K562 (cell line): ENCODE data around the gene C2CD2L. TPM values are rescaled to one million over a fixed set of nuclear protein-coding genes. Genes with fewer than 3 reads are reported as not detected.

Experiments
- ATAC-seq: fragments of 200-7000 bp; cut with Tn5 transposase; 3 replicates; pipeline ENCODE4 v1.9.1; 2020; ENCODE audit warnings: moderate library complexity
- BruUV-seq: library from RNA; stranded (reverse); fragments of 400-500 nt; replicated peaks from 2 replicates; lab custom pipeline; 2021; lab: Mats Ljungman, UMichigan
- CTCF ChIA-PET: fragments of 300-600 bp; formaldehyde crosslinking; extraction: SDS; loops from one replicate; lab custom pipeline; 2021; ENCODE audit warnings: low intra/inter-chr PET ratio; lab: Yijun Ruan, JAX
- POLR2A ChIA-PET: fragments of 300-600, 350-650 bp; sonication (Branson Sonifier 250); formaldehyde crosslinking; extraction: SDS; loops from one replicate; lab custom pipeline; 2021; ENCODE audit warnings: antibody characterized with exemption, inconsistent platforms; lab: Yijun Ruan, JAX
- DNase-seq, 4 experiments: peaks; one replicate each; pipeline versions ENCODE4 v3.0.0 to v3.0.0-alpha.2; 2011 to 2018; ENCODE audit warnings: low spot score in 3 of 4, mixed read lengths in 3 of 4; ENCODE audit errors: extremely low read depth in 1 of 4
- FAIRE-seq: peaks from 2 replicates; lab custom pipeline; 2011; peaks lifted over from hg19 to GRCh38; lab: Jason Lieb, UNC
- H2AFZ ChIP-seq: 2 replicates; pipeline ENCODE4 v1.6.0; 2011; ENCODE audit warnings: low read depth, low read length, control low read depth, inconsistent platforms
- H3K27ac ChIP-seq: fragments of 200-600 bp; 3 replicates; pipeline ENCODE4 v1.8.0; 2011; ENCODE audit warnings: low read depth, mild to moderate bottlenecking, control low read depth, inconsistent platforms, low read length, moderate library complexity, mixed read lengths; ENCODE audit errors: extremely low read depth
- H3K27me3 ChIP-seq, 2 experiments: fragments of 300-600 bp in 1 of 2; 2 replicates in 1 of 2; 3 replicates in 1 of 2; pipeline versions ENCODE4 v1.6.0 to v1.8.0; 2011; ENCODE audit warnings: inconsistent platforms in 2 of 2, low read length in 2 of 2, mild to moderate bottlenecking in 1 of 2, mixed read lengths in 1 of 2, moderate library complexity in 1 of 2; ENCODE audit not compliant: control insufficient read depth in 2 of 2, insufficient read depth in 2 of 2
- H3K36me3 ChIP-seq: fragments of 300-600 bp; 3 replicates; pipeline ENCODE4 v1.8.0; 2011; ENCODE audit warnings: mild to moderate bottlenecking, low read length, inconsistent platforms; ENCODE audit not compliant: control insufficient read depth, insufficient read depth
- H3K4me1 ChIP-seq, 2 experiments: fragments of 200-600 bp in 1 of 2; replicated peaks in 1 of 2; 2 replicates in 1 of 2; 3 replicates in 1 of 2; pipeline versions ENCODE4 v1.5.1 to v1.8.0; 2011; ENCODE audit warnings: inconsistent platforms in 2 of 2, low read length in 2 of 2, mild to moderate bottlenecking in 1 of 2, mixed read lengths in 1 of 2, moderate library complexity in 1 of 2; ENCODE audit not compliant: control insufficient read depth in 2 of 2, insufficient read depth in 2 of 2
- H3K4me2 ChIP-seq: 2 replicates; pipeline ENCODE4 v1.6.1; 2011; ENCODE audit warnings: low read length, control low read depth, inconsistent platforms, mixed read lengths; ENCODE audit not compliant: insufficient read depth
- H3K4me3 ChIP-seq: fragments of 200-600 bp; sonication (generic), shearing (Covaris generic); 2 replicates; pipeline ENCODE4 v1.5.1; 2016; ENCODE audit warnings: control low read depth, inconsistent platforms
- H3K79me2 ChIP-seq: fragments of 200-600 bp; 3 replicates; pipeline ENCODE4 v1.8.0; 2011; ENCODE audit warnings: low read length, inconsistent platforms; ENCODE audit not compliant: control insufficient read depth, insufficient read depth
- H3K9ac ChIP-seq, 2 experiments: 2 replicates each; pipeline versions ENCODE4 v1.6.0 to v1.6.1; 2011; ENCODE audit warnings: low read depth in 2 of 2, low read length in 2 of 2, control low read depth in 1 of 2, inconsistent platforms in 1 of 2, mild to moderate bottlenecking in 1 of 2, mixed read lengths in 1 of 2; ENCODE audit not compliant: insufficient read depth in 1 of 2
- H3K9me1 ChIP-seq: one replicate; pipeline ENCODE4 v1.6.0; 2011; ENCODE audit warnings: inconsistent platforms, mild to moderate bottlenecking, low read length, moderate library complexity; ENCODE audit not compliant: control insufficient read depth, insufficient read depth
- H3K9me3 ChIP-seq: replicated peaks from 2 replicates; pipeline ENCODE4 v1.5.1; 2011; ENCODE audit warnings: low read depth, low read length, inconsistent platforms; ENCODE audit not compliant: control insufficient read depth, insufficient read depth
- H4K20me1 ChIP-seq: replicated peaks from 2 replicates; pipeline ENCODE4 v1.6.1; 2011; ENCODE audit warnings: low read length, inconsistent platforms, mixed read lengths; ENCODE audit not compliant: control insufficient read depth, insufficient read depth
- EGR1 ChIP-seq: fragments of 450-650 bp; conservative IDR thresholded peaks from 2 replicates; pipeline ENCODE4 v1.6.1; 2017; ENCODE audit warnings: mild to moderate bottlenecking
- ELF1 ChIP-seq: fragments of 200-800 bp; sonication (Bioruptor generic); IDR thresholded peaks from 2 replicates; pipeline ENCODE4 v1.6.1; 2016; ENCODE audit warnings: missing genetic modification characterization, missing compliant biosample characterization
- FOXM1 ChIP-seq, 2 experiments: fragments of 450-650 bp in 1 of 2; sonication (generic) in 1 of 2; formaldehyde crosslinking in 1 of 2; IDR thresholded peaks; 2 replicates each; pipeline versions ENCODE4 v1.6.1 to v1.9.0; 2017 to 2022; ENCODE audit warnings: low read depth in 2 of 2, mild to moderate bottlenecking in 2 of 2, missing genetic modification reagents in 1 of 2, moderate library complexity in 1 of 2
- JUND ChIP-seq, 2 experiments: IDR thresholded peaks; 2 replicates in 1 of 2; 3 replicates in 1 of 2; pipeline ENCODE4 v1.6.1; 2011; ENCODE audit warnings: borderline replicate concordance in 2 of 2, low read depth in 2 of 2, low read length in 2 of 2, improper control_type of control experiment in 1 of 2, missing biosample characterization in 1 of 2, missing genetic modification characterization in 1 of 2, missing genetic modification reagents in 1 of 2
- KLF10 ChIP-seq: fragments of 250-450 bp; sonication (Bioruptor Pico); IDR thresholded peaks from 2 replicates; pipeline ENCODE4 v1.6.1; 2021; ENCODE audit warnings: matching md5 sums
- MEF2D ChIP-seq: conservative IDR thresholded peaks from 2 replicates; pipeline ENCODE4 v1.6.1; 2016; ENCODE audit warnings: low read depth, missing genetic modification characterization, missing compliant biosample characterization
- RCOR1 ChIP-seq, 2 experiments: IDR thresholded peaks; 2 replicates each; pipeline ENCODE4 v1.6.1; 2012; ENCODE audit warnings: low read depth in 2 of 2, low read length in 2 of 2, borderline replicate concordance in 1 of 2, improper control_type of control experiment in 1 of 2
- SIN3A ChIP-seq, 2 experiments: fragments of 150-350 bp in 1 of 2; IDR thresholded peaks; 2 replicates each; pipeline ENCODE4 v1.6.1; 2011 to 2016; ENCODE audit warnings: borderline replicate concordance in 2 of 2, low read depth in 2 of 2, low read length in 2 of 2, mild to moderate bottlenecking in 2 of 2, moderate library complexity in 2 of 2; ENCODE audit not compliant: control insufficient read depth in 1 of 2
- SMC3 ChIP-seq: conservative IDR thresholded peaks from 2 replicates; pipeline ENCODE4 v1.6.1; 2011; ENCODE audit warnings: low read depth, low read length, improper control_type of control experiment; ENCODE audit not compliant: insufficient read depth
- ZBTB7A ChIP-seq: IDR thresholded peaks from 2 replicates; pipeline ENCODE4 v1.6.1; 2011; ENCODE audit warnings: low read depth, mild to moderate bottlenecking, low read length, moderate library complexity, borderline replicate concordance; ENCODE audit not compliant: control insufficient read depth
- ZNF384 ChIP-seq: IDR thresholded peaks from 2 replicates; pipeline ENCODE4 v1.6.1; 2012; ENCODE audit warnings: low read depth, low read length, improper control_type of control experiment
- ZNF41 ChIP-seq: fragments of 250-450 bp; sonication (Bioruptor Pico); conservative IDR thresholded peaks from 2 replicates; pipeline ENCODE4 v1.4.0; 2020; ENCODE audit warnings: mild to moderate bottlenecking
- ZNF75A ChIP-seq: fragments of 450-650 bp; formaldehyde crosslinking; IDR thresholded peaks from 2 replicates; pipeline ENCODE4 v1.4.0; 2020; ENCODE audit warnings: mild to moderate bottlenecking
- WGBS: fragments of 100-300 bp; shearing (Covaris generic); methylation state at CpG from one replicate; pipeline ENCODE4 v1.1.6; 2016; ENCODE audit warnings: low coverage, mixed read lengths; ENCODE audit not compliant: insufficient coverage; ENCODE audit errors: missing lambda C conversion rate; 5-methylcytosine and 5-hydroxymethylcytosine counted together
- in situ Hi-C: fragments of 300-500 bp; cut with MboI; formaldehyde crosslinking; loops from 4 replicates; pipeline ENCODE4 v1.15.0; 2018; ENCODE audit warnings: inconsistent platforms, mixed read lengths
- intact Hi-C: fragments of 100-400 bp; cut with micrococcal nuclease; formaldehyde crosslinking; loops from 2 replicates; pipeline ENCODE4 v1.14.2; 2022
- polyA plus RNA-seq, 8 experiments: library from polyadenylated mRNA; depleted of rRNA in 4 of 8; stranded (reverse) in 5 of 8; unstranded in 3 of 8; fragments of >200 nt; fragmentation: Nextera tagmentation in 2 of 8; fragmentation: Illumina TruSeq in 1 of 8; extraction: Ambion mirVana in 2 of 8; extraction: Trizol in 1 of 8; gene quantifications; 2 replicates each; pipeline versions ENCODE4 v1.2.1 to v1.2.3, GENCODE V29; 2011 to 2014; ENCODE audit warnings: inconsistent platforms in 1 of 8, missing spikeins in 1 of 8
- total RNA-seq, 7 experiments: library from RNA; depleted of rRNA in 6 of 7; stranded (reverse); fragments of >200 nt in 6 of 7; fragmentation: Illumina TruSeq in 2 of 7; extraction: Trizol in 2 of 7; gene quantifications; 2 replicates each; pipeline versions ENCODE4 v1.2.1 to v1.2.3, GENCODE V29; 2011 to 2021; ENCODE audit warnings: low replicate concordance in 1 of 7
- TF ChIP-seq, protein P1 (sequence below): sonication (generic); formaldehyde crosslinking; IDR thresholded peaks from 2 replicates; pipeline ENCODE4 v1.8.0; 2023; ENCODE audit warnings: mild to moderate bottlenecking, missing genetic modification reagents
- TF ChIP-seq, protein P2 (sequence below): fragments of 250-450 bp; sonication (Bioruptor Pico); IDR thresholded peaks from 2 replicates; pipeline ENCODE4 v1.4.0; 2020; ENCODE audit warnings: mild to moderate bottlenecking, moderate library complexity
- TF ChIP-seq, protein P3 (sequence below): sonication (generic); formaldehyde crosslinking; IDR thresholded peaks from 2 replicates; pipeline ENCODE4 v1.8.0; 2022; ENCODE audit warnings: missing genetic modification reagents, mild to moderate bottlenecking, moderate library complexity, borderline replicate concordance

C2CD2L gene
- total and polyA plus RNA-seq, 9 of the 15 experiments (the other 6 are each of a cell fraction or from before 2014, with no cell fraction given): 0.66 to 41.2 (median 14.8) TPM

DNA sequence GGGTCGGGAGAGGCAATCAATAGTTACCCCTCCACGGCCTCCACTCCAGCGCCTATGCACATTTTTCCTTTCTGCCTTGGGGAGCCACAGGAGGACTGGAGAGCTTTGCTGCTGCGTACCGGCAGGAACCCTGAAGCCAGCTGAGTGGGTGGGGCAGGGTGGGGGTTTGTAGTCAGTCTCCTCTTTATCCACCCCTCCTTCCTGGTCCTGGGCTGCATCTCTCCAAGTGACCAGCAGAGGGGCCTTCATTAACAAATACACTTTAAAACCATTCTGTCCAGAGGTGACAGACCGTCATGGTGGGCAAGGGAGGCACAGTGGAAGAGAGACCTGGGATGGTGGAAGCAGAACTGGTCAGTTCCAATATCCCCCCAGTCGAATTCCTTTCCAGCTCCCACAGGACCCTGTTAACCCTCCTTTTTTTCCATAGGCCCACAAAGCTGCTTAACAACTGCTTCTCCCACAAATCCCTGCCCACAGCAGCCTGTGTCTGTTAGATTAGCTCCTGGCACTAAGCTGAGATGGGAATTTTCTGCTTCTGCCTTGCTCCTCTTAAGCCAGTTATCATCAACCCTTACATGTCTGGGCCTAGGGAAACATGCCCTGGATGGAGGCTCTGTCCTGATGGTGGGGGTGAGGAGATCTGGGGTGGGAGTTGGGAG, 37.8 kb downstream of the C2CD2L start:
- peak; percentile 97 for FAIRE-seq
- CTCF ChIA-PET: no interaction called here
- WGBS: 5% methylated on average over 7 of the region's 7 CpGs
- Histone ChIP-seq H2AFZ (peak overlapping the region; percentile 72; the same call in 1 of the 2 replicates), H4K20me1 (no peaks in the 10 kb centered on the region), H3K9me3 (no peaks in the 10 kb centered on the region), H3K9me1 (no peaks in the 10 kb centered on the region), H3K27ac (no peak overlapping the region), H3K4me2 (0 out of 2 replicates have a peak overlapping the region, but pooled peaks have one; percentile 13), H3K36me3 (no peaks in the 10 kb centered on the region), H3K27me3 (peaks cover 0 to 13% of the 10 kb centered on the region in 2 experiments; a peak in 2 of 5 replicates), H3K9ac (no peak overlapping the region), H3K79me2 (no peaks in the 10 kb centered on the region), H3K4me3 (no peak overlapping the region), H3K4me1 (peaks cover 13 to 22% of the 10 kb centered on the region in 2 experiments; a peak in 4 of 5 replicates)
- intact Hi-C loops (loop anchor here (1.0 kb wide), 1 partner anchor 52 kb away; no protein-coding TSS in a partner anchor), in situ Hi-C loops (no loop called here)
- peak; percentile 95 for ATAC-seq
- BruUV-seq: no TSS peak
- DNase-seq: peak; percentile 88 to 95 (median 95)
- POLR2A ChIA-PET: interaction anchor here (0.9 kb wide), 1 partner anchor 98 kb away, joined by 3 read pairs; no protein-coding TSS in a partner anchor
- TF ChIP-seq ZNF41 (CRISPR knock-in tag) (no peak), MEF2D (tag) (no peak), SIN3A (IDR thresholded peaks at IDR 0.05; ENCODE audit: borderline replicate concordance in 2 of 2, control insufficient read depth in 1 of 2, low read depth in 2 of 2, low read length in 2 of 2) (peak in 1 of 2 experiments; percentile 75; a peak in 2 of 4 replicates), ZNF75A (CRISPR knock-in tag) (no peak), ELF1 (0 out of 2 replicates have a peak, but pooled peaks have one; percentile 31), SMC3 (peak; percentile 67), KLF10 (CRISPR knock-in tag) (no peak), ZNF384 (no peak), JUND (IDR thresholded peaks at IDR 0.05; ENCODE audit: borderline replicate concordance, low read depth, low read length) (peak; percentile 45; the same call in 1 of the 2 replicates), JUND (tag; IDR thresholded peaks at IDR 0.05; ENCODE audit: borderline replicate concordance, low read depth, low read length) (no peak), RCOR1 (IDR thresholded peaks at IDR 0.05; ENCODE audit: borderline replicate concordance in 1 of 2, low read depth in 2 of 2, low read length in 2 of 2) (peak in 1 of 2 experiments; percentile 59; a peak in 2 of 4 replicates), FOXM1 (IDR thresholded peaks at IDR 0.05; ENCODE audit: low read depth) (no peak), FOXM1 (CRISPR knock-in tag; IDR thresholded peaks at IDR 0.05; ENCODE audit: low read depth) (no peak), ZBTB7A (peak; percentile 51; the same call in 1 of the 2 replicates), EGR1 (peak; percentile 47)
- TF ChIP-seq, protein P1, sequence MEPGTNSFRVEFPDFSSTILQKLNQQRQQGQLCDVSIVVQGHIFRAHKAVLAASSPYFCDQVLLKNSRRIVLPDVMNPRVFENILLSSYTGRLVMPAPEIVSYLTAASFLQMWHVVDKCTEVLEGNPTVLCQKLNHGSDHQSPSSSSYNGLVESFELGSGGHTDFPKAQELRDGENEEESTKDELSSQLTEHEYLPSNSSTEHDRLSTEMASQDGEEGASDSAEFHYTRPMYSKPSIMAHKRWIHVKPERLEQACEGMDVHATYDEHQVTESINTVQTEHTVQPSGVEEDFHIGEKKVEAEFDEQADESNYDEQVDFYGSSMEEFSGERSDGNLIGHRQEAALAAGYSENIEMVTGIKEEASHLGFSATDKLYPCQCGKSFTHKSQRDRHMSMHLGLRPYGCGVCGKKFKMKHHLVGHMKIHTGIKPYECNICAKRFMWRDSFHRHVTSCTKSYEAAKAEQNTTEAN (CRISPR knock-in tag): no peak
- TF ChIP-seq, protein P2, sequence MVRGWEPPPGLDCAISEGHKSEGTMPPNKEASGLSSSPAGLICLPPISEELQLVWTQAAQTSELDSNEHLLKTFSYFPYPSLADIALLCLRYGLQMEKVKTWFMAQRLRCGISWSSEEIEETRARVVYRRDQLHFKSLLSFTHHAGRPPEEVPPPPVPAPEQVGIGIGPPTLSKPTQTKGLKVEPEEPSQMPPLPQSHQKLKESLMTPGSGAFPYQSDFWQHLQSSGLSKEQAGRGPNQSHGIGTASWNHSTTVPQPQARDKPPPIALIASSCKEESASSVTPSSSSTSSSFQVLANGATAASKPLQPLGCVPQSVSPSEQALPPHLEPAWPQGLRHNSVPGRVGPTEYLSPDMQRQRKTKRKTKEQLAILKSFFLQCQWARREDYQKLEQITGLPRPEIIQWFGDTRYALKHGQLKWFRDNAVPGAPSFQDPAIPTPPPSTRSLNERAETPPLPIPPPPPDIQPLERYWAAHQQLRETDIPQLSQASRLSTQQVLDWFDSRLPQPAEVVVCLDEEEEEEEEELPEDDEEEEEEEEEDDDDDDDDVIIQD (CRISPR knock-in tag): no peak
- TF ChIP-seq, protein P3, sequence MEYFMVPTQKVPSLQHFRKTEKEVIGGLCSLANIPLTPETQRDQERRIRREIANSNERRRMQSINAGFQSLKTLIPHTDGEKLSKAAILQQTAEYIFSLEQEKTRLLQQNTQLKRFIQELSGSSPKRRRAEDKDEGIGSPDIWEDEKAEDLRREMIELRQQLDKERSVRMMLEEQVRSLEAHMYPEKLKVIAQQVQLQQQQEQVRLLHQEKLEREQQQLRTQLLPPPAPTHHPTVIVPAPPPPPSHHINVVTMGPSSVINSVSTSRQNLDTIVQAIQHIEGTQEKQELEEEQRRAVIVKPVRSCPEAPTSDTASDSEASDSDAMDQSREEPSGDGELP (CRISPR knock-in tag): peak; percentile 86
